AG09319 (cell line): ENCODE data around the gene KCNIP4.

Experiments used
- DNase-seq: peaks from one replicate; pipeline ENCODE4 v3.0.0-alpha.2; 2010; ENCODE audit warnings: low read depth; ENCODE audit errors: extremely low read depth
- TF ChIP-seq, protein P1 (sequence below): IDR thresholded peaks from 2 replicates; pipeline ENCODE4 v1.5.1; 2011; ENCODE audit warnings: low read depth, mild to moderate bottlenecking, inconsistent platforms, low read length, moderate library complexity

KCNIP4 gene

DNA sequence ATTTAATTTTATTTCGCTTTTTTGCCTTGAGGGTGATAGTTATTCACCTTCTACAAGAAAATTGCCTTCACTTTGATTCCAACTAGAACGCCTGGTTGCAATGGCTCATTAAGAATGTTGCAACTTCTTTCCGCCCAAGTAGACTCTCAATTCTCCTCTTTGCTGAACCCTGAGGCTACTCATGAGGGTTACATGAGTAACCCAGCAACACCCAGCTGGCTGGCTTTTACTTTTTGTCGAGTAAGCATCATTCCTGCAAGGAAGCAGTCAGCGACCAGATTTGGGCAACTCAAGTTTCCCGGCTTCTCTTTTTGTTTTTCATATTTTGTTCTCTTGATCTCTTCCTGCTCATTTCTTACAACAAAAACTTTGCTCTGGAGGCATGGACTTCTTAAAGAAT is 752.9 kb downstream of the KCNIP4 start:
- DNase-seq = no peak
- TF ChIP-seq, protein P1, sequence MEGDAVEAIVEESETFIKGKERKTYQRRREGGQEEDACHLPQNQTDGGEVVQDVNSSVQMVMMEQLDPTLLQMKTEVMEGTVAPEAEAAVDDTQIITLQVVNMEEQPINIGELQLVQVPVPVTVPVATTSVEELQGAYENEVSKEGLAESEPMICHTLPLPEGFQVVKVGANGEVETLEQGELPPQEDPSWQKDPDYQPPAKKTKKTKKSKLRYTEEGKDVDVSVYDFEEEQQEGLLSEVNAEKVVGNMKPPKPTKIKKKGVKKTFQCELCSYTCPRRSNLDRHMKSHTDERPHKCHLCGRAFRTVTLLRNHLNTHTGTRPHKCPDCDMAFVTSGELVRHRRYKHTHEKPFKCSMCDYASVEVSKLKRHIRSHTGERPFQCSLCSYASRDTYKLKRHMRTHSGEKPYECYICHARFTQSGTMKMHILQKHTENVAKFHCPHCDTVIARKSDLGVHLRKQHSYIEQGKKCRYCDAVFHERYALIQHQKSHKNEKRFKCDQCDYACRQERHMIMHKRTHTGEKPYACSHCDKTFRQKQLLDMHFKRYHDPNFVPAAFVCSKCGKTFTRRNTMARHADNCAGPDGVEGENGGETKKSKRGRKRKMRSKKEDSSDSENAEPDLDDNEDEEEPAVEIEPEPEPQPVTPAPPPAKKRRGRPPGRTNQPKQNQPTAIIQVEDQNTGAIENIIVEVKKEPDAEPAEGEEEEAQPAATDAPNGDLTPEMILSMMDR = no peak

DNA sequence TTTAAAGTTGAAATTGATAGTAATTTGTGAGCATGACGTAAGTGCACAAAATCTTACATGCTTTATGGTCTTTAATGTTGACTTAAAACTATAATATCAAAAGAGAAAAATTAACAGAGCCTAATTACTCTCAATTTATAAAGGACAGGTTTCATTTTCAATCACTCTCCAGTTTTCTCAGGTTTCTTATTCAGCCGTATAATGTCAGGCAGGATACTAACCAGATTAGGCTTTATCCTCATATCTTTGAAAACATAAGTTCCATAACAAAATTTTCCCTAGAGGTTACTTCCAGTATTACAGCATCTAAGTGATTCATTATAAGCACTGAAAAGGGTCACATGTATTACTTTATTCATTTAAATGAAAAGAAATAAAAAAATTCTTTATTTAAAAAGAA is 756.2 kb downstream of the KCNIP4 start:
- TF ChIP-seq, protein P1 = no peak
- DNase-seq = no peak

DNA sequence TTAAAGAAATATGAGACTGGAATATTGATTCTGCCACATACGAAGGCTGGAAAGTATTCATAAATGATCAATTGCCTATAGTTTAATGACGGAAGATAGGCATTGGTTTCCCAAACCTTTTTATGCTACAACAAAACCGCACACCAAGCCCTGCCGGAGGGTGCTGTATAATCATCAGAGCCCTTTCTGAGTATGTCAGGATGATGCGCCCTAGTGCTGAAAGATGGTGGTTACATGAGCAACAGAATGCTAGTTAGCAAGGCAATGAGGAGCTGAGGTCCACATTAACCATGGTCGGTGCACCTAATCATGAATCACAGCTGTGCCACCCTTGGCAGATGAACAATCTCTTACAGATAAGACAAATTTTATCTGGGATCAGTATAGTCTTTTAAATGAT is 757.3 kb downstream of the KCNIP4 start:
- no peak for DNase-seq
- TF ChIP-seq, protein P1 = no peak

DNA sequence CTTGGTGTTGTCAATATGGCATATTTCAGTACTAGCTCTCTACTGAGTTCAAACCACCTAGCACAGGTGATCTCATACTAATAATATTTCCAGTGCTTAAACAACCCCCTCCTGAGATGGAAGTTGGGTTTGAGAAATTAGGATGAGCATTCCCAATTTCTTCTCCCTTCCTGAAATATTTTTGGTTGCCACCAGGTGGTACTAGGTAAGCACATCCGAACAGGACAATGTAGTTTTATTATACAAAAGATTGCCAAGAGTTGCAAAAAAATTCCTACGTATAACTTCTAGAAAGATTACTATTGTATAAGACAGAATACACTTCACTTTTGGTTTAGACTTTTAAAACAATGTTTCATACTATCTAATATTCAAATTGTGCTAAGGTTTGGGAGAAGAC is 763.8 kb downstream of the KCNIP4 start:
- TF ChIP-seq, protein P1 = no peak
- no peak for DNase-seq

DNA sequence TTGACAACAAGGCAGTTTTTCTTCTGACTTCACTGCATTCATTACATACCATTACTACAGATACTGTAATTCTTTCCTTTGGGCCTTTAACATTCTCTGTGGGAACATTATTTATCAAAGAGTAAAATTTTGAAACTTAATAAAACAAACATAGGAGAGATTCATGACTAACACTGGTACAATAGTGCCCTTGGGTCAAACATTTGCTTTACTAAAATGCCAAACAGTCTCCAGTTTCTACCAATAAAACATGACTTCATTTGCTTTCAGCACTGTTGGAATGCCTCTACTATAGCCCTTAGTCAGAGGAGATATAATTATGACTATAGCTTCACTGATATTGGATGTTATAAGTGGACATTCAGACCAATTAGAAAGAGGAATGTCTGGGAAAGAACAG is 766.9 kb downstream of the KCNIP4 start:
- TF ChIP-seq, protein P1 = no peak
- DNase-seq = no peak

DNA sequence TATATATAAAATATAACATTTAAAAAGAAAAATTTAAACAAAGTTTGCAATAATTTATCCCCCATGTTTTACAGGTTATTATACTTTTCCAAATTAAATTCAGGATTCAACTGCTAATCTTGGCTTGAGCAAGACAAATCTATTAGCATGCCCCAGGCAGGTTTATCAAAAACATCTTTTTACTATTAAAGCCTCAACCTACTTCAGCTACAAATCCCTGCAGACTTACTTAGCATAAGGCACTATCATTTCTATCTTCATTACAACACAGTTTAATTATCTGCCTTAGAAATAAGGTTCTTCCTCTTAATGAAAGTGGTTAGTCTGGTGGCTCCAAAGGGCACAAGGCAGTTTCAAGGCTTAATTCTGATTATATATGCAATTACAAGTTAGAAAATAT is 770.7 kb downstream of the KCNIP4 start:
- no peak for DNase-seq
- TF ChIP-seq, protein P1 = no peak

DNA sequence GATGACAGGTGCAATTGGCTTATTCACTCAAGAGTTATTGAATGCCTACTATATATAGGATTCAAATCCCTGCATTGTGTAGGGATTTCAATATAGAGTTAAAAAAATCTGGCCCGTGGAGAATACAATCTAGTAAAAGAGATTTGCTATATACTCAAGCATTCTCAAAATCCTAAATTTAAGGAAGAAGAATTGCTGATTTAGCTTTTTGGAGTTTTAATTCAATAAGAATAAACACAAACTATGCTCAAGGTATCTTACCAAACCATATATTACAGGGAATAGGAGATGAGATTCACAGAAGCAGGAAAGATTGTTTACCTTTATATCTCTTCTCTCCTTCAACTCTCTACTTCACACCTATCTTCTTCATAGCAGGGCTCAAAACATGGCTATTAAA is 771.5 kb downstream of the KCNIP4 start:
- DNase-seq = no peak
- TF ChIP-seq, protein P1 = no peak
